Measurements from ENCODE around the gene SMIM15.

DNA sequence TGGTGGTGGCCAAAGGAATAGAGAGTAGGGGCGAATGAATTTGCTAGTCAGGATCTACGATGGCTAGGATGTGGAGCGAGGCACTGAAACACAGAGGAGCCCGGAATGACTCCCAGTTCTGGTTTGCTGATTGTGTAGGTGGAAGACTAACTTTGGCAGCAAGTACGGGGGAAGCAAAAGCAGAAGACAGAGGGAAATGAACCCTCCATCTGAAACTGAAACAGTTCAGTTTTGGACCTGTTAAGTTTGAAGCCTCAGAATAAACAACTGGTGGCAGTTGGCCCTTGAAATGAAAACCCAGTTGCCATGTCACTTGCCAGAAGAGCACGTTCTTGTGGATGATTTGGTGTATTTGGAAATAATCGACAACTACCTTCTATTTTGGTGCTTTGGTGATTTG, 15.4 kb upstream of the SMIM15 start:
- TF ChIP-seq POLR2A (IDR thresholded peaks at IDR 0.05) (no peak), EP300 (IDR thresholded peaks at IDR 0.05) (no peak)
- TF ChIP-seq, protein P1, sequence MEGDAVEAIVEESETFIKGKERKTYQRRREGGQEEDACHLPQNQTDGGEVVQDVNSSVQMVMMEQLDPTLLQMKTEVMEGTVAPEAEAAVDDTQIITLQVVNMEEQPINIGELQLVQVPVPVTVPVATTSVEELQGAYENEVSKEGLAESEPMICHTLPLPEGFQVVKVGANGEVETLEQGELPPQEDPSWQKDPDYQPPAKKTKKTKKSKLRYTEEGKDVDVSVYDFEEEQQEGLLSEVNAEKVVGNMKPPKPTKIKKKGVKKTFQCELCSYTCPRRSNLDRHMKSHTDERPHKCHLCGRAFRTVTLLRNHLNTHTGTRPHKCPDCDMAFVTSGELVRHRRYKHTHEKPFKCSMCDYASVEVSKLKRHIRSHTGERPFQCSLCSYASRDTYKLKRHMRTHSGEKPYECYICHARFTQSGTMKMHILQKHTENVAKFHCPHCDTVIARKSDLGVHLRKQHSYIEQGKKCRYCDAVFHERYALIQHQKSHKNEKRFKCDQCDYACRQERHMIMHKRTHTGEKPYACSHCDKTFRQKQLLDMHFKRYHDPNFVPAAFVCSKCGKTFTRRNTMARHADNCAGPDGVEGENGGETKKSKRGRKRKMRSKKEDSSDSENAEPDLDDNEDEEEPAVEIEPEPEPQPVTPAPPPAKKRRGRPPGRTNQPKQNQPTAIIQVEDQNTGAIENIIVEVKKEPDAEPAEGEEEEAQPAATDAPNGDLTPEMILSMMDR (IDR thresholded peaks at IDR 0.05), result no peak

Measured in upper lobe of left lung (tissue), 4 donors.